Breast epithelium (tissue), 4 donors: Measurements from ENCODE around the gene HSPA4. TPM values are rescaled to one million over a fixed set of nuclear protein-coding genes. Genes with fewer than 3 reads are reported as not detected.

Experiments
- DNase-seq, 2 donors: peaks; one replicate each; pipeline ENCODE4 v3.0.0-alpha.2; 2019; ENCODE audit warnings: low spot score in 2 of 2
- H3K27ac ChIP-seq, 2 donors: fragments of 200-600 bp; sonication (generic) in 1 of 2; one replicate each; pipeline ENCODE4 v1.5.1; 2016 to 2019; ENCODE audit warnings: mild to moderate bottlenecking in 1 of 2
- H3K27me3 ChIP-seq, 2 donors: fragments of 200-600 bp; sonication (generic) in 1 of 2; one replicate each; pipeline versions ENCODE4 v1.5.1 to v1.6.0; 2017 to 2019; ENCODE audit warnings: control low read depth in 1 of 2, mild to moderate bottlenecking in 1 of 2
- H3K36me3 ChIP-seq: fragments of 200-600 bp; one replicate; pipeline ENCODE4 v1.5.1; 2019
- H3K4me1 ChIP-seq, 2 donors: fragments of 200-600 bp; sonication (generic); one replicate each; pipeline ENCODE4 v1.5.1; 2016 to 2019; ENCODE audit warnings: control low read depth in 1 of 2
- H3K4me3 ChIP-seq, 3 donors: fragments of 200-600 bp; sonication (generic); 1 replicate in 2 of 3; 2 replicates in 1 of 3; pipeline ENCODE4 v1.5.1; 2016 to 2019; ENCODE audit warnings: mild to moderate bottlenecking in 3 of 3, moderate library complexity in 2 of 3
- H3K9me3 ChIP-seq, 2 donors: fragments of 200-600 bp; sonication (generic) in 1 of 2; one replicate each; pipeline ENCODE4 v1.5.1; 2016 to 2019; ENCODE audit warnings: control low read depth in 1 of 2
- POLR2A ChIP-seq: fragments of 450-650 bp; IDR thresholded peaks from one replicate; pipeline ENCODE4 v1.6.1; 2016; ENCODE audit warnings: antibody characterized with exemption, mild to moderate bottlenecking, moderate library complexity
- POLR2AphosphoS5 ChIP-seq, 3 donors: sonication (generic); formaldehyde crosslinking; IDR thresholded peaks; one replicate each; pipeline ENCODE4 v1.6.1; 2017; ENCODE audit warnings: antibody characterized with exemption in 3 of 3
- intact Hi-C: fragments of 100-400 bp; cut with DNase I; formaldehyde crosslinking; loops from one replicate; pipeline ENCODE4 v1.15.1; 2023; ENCODE audit warnings: low total_unique reads
- total RNA-seq, 3 donors: library from RNA; depleted of rRNA; stranded (reverse); fragments of >200 nt; gene quantifications; one replicate each; pipeline ENCODE4 v1.1.0, GENCODE V29; 2016
- TF ChIP-seq, protein P1 (sequence below), 3 donors: fragments of 450-650 bp; IDR thresholded peaks; one replicate each; pipeline ENCODE4 v1.5.1; 2016 to 2017; ENCODE audit warnings: antibody characterized with exemption in 3 of 3, mild to moderate bottlenecking in 3 of 3, moderate library complexity in 3 of 3

The HSPA4 gene
- total RNA-seq, 3 donors from 2014 or later, result 45.6 to 67.2 (median 55.4) TPM

DNA sequence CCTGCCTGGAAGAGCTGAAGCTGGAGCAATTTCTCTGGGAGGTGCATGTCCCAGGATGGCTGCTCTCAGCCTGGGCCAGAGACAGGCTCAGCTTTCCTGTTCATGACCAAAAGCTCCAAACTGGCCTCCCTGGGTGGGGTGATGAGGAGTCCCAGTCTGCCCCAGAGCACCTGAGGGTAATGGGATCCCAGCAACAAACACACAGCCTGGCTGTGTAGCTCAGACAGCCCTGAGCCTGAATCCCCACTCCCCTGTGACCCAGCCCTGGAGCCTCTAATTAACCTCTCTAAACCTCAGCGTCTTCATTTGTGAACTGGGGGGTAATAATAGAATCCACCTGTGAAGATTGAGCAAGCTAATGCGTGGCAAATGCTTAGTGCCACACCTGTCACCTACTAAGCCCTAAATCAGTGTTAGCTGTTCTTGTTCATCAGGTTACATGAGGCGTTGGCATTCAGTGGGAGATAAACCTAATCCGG lies 67.5 kb downstream of the HSPA4 start:
- Histone ChIP-seq H3K4me3 (no peak overlapping the region), H3K4me1 (no peaks in the 10 kb centered on the region), H3K27ac (no peak overlapping the region), H3K27me3 (no peaks in the 10 kb centered on the region), H3K9me3 (no peaks in the 10 kb centered on the region), H3K36me3 (no peaks in the 10 kb centered on the region)
- DNase-seq, result no peak
- TF ChIP-seq, protein P1, sequence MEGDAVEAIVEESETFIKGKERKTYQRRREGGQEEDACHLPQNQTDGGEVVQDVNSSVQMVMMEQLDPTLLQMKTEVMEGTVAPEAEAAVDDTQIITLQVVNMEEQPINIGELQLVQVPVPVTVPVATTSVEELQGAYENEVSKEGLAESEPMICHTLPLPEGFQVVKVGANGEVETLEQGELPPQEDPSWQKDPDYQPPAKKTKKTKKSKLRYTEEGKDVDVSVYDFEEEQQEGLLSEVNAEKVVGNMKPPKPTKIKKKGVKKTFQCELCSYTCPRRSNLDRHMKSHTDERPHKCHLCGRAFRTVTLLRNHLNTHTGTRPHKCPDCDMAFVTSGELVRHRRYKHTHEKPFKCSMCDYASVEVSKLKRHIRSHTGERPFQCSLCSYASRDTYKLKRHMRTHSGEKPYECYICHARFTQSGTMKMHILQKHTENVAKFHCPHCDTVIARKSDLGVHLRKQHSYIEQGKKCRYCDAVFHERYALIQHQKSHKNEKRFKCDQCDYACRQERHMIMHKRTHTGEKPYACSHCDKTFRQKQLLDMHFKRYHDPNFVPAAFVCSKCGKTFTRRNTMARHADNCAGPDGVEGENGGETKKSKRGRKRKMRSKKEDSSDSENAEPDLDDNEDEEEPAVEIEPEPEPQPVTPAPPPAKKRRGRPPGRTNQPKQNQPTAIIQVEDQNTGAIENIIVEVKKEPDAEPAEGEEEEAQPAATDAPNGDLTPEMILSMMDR (IDR thresholded peaks at IDR 0.05), result no peak
- no peak for TF ChIP-seq POLR2AphosphoS5 (IDR thresholded peaks at IDR 0.05)
- TF ChIP-seq POLR2A, result no peak
- intact Hi-C loops, result no loop called here

DNA sequence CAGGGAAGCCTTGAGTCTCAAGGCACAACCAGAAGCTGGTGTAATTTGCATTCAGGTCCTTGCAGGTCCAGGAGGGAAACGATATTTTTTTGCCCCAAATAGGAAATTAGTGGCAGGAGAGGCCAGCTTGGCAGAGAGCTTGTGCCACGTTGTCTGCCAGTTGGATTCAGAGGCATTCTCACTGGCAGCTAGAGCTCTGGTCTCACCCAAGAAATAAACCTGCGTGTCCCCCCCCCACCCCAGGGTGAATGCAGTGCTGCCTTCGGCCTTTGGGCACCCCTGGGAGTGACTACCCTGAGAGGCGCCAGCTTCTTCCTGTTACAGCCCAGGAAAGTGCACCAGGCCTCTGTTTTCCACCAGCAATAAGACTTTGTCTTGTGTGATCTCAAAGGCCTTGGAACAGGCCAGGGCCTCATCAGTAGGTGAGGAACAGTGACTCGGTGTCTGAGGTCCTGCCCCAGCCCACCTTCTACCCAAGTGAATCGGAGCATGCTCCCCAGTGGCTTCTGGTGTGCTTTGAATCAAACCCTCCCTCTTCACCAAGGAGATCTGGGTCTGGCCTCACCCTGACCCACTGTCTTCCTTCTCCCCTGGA lies 68.4 kb downstream of the HSPA4 start:
- Histone ChIP-seq H3K4me1 (no peaks in the 10 kb centered on the region), H3K27ac (no peak overlapping the region), H3K36me3 (no peaks in the 10 kb centered on the region), H3K27me3 (no peaks in the 10 kb centered on the region), H3K9me3 (no peaks in the 10 kb centered on the region), H3K4me3 (no peak overlapping the region)
- intact Hi-C loops, result no loop called here
- TF ChIP-seq POLR2A, result no peak
- TF ChIP-seq, protein P1 (IDR thresholded peaks at IDR 0.05), result no peak
- TF ChIP-seq POLR2AphosphoS5 (IDR thresholded peaks at IDR 0.05), result no peak
- DNase-seq, result no peak

DNA sequence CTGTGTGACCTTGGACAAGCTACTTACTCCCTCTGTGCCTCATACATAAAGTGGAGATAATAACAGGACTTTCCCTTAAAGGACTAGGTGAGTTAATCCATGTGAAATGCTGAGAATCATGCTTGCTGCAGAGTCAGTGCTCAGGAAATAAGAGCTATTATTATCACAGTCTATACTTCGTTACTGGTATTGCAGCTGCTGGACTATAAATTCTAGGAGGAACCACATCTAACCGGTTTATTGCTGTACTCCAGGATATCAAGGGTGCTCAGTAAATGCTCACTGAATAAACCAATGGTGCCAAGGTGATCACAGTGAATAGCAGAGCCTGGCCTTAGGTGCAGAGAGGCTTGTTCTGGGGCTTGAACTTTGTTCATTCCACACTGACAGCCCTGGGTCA lies 69.3 kb downstream of the HSPA4 start:
- no peak for DNase-seq
- intact Hi-C loops, result no loop called here
- H3K9me3 ChIP-seq, result no peaks in the 10 kb centered on the region
- no peak overlapping the region for H3K4me3 ChIP-seq
- no peaks in the 10 kb centered on the region for H3K27me3 ChIP-seq
- H3K36me3 ChIP-seq, result no peaks in the 10 kb centered on the region
- H3K27ac ChIP-seq, result no peak overlapping the region
- TF ChIP-seq, protein P1 (IDR thresholded peaks at IDR 0.05), result no peak
- TF ChIP-seq POLR2A (no peak), POLR2AphosphoS5 (IDR thresholded peaks at IDR 0.05) (no peak)
- H3K4me1 ChIP-seq, result no peaks in the 10 kb centered on the region

DNA sequence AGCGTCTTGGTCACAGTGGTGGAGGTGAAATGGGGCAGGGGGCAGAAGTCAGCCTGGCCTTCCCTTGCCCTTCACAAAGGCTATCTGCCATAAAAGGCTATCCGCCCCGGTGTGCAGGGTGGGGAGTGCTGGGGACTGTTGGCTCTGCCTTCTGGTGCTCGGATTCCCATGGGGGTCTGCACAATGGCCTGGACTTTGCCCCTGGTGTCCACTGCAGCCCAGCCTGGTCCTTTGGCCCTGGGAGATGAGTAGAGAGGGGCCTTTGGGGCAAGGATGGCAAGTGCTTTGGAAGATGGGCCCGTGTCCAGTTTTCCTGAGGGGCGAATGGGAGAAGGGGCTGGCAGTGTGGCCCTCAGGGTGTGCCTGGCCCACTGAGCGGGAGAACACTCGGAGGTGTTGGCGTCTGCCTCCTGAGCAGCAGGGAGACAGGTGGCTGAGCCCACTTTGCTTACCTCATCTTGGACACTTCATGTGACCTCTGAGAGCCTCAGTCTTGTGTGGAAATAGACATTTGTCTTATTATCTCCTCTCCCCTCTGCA lies 69.9 kb downstream of the HSPA4 start:
- Histone ChIP-seq H3K27me3 (no peaks in the 10 kb centered on the region), H3K9me3 (no peaks in the 10 kb centered on the region), H3K4me1 (no peaks in the 10 kb centered on the region), H3K36me3 (no peaks in the 10 kb centered on the region), H3K27ac (no peak overlapping the region), H3K4me3 (no peak overlapping the region)
- intact Hi-C loops, result no loop called here
- TF ChIP-seq POLR2A, result no peak
- TF ChIP-seq POLR2AphosphoS5 (IDR thresholded peaks at IDR 0.05), result no peak
- TF ChIP-seq, protein P1 (IDR thresholded peaks at IDR 0.05), result no peak
- DNase-seq, result no peak

DNA sequence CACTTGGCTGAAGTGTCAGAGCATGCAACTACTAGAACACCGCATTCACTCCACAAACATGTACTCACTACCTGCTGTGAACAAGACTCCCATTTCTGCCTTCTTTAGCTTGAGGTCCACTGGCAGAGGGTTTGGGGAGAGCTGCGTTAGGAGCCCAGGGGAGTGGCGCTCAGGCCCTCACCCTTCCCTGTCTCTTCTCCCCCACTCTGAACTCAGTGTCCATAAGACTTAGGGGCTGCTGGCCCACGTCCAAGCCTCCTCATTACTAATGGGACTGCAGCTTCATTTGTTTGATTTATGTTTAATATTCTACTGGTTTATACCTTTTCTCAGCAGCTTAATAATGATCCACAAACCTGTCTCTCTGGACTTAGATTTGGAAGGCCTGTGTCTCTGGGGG lies 70.9 kb downstream of the HSPA4 start:
- TF ChIP-seq, protein P1 (IDR thresholded peaks at IDR 0.05), result no peak
- TF ChIP-seq POLR2AphosphoS5 (IDR thresholded peaks at IDR 0.05), result no peak
- no peak for TF ChIP-seq POLR2A
- Histone ChIP-seq H3K9me3 (no peaks in the 10 kb centered on the region), H3K36me3 (no peaks in the 10 kb centered on the region), H3K27me3 (no peaks in the 10 kb centered on the region), H3K4me3 (no peak overlapping the region), H3K4me1 (no peaks in the 10 kb centered on the region), H3K27ac (no peak overlapping the region)
- no peak for DNase-seq
- intact Hi-C loops, result no loop called here
